Astrocyte of the cerebellum (primary cell): ENCODE data around the gene GUSB.
"Not testable (repeated sequence)": the region's sequence is repeated elsewhere in the genome, so short reads cannot be mapped to it uniquely, and the experiment has no call there.

ENCODE experiments used
- DNase-seq: peaks from one replicate; pipeline ENCODE4 v3.0.0-alpha.2; 2011; ENCODE audit warnings: low read depth
- H3K4me3 ChIP-seq: 2 replicates; pipeline ENCODE4 v1.5.1; 2011; ENCODE audit warnings: mild to moderate bottlenecking, low read depth, low read length, moderate library complexity
- in situ Hi-C: cut with HindIII; loops from 2 replicates; pipeline ENCODE4 v1.10.0; 2017; ENCODE audit warnings: low sequenced_read_pairs
- TF ChIP-seq, protein P1 (sequence below): IDR thresholded peaks from 2 replicates; pipeline ENCODE4 v1.5.1; 2012; ENCODE audit warnings: low read length, low read depth, moderate library complexity, mild to moderate bottlenecking; ENCODE audit errors: missing control alignments

GUSB gene

DNA sequence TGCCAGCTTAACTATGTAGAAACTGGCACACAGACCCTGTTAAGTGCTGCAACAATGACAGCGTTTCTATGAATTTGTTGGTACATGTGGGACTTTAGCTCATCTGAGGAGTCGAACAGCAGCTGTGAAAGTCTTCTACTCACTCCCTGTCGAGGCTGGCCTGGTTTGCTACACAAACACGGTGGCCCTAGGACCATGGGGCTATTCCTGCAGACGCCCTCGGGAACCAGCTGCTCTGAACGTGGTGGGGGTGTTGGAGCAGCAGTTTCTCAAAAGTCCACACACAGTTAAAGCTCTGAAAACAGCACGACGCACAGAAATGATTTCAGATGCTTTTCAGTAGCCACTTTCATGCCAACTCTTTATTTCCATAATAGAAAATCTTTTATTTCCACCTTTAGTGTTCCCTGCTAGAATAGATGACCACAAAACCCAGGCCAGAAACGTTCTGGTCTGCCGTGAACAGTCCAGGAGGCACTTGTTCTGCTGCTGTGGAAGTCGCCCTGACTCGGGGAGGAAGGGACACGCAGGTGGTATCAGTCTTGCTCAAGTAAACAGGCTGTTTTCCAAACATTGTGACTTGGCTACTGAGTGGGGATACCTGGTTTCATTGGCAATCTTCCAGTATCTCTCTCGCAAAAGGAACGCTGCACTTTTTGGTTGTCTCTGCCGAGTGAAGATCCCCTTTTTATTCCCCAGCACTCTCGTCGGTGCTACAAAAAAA is 21.5 kb downstream of the GUSB start:
- in situ Hi-C loops, result no loop called here
- no peak for DNase-seq
- no peak overlapping the region for H3K4me3 ChIP-seq
- TF ChIP-seq, protein P1, sequence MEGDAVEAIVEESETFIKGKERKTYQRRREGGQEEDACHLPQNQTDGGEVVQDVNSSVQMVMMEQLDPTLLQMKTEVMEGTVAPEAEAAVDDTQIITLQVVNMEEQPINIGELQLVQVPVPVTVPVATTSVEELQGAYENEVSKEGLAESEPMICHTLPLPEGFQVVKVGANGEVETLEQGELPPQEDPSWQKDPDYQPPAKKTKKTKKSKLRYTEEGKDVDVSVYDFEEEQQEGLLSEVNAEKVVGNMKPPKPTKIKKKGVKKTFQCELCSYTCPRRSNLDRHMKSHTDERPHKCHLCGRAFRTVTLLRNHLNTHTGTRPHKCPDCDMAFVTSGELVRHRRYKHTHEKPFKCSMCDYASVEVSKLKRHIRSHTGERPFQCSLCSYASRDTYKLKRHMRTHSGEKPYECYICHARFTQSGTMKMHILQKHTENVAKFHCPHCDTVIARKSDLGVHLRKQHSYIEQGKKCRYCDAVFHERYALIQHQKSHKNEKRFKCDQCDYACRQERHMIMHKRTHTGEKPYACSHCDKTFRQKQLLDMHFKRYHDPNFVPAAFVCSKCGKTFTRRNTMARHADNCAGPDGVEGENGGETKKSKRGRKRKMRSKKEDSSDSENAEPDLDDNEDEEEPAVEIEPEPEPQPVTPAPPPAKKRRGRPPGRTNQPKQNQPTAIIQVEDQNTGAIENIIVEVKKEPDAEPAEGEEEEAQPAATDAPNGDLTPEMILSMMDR, result no peak

DNA sequence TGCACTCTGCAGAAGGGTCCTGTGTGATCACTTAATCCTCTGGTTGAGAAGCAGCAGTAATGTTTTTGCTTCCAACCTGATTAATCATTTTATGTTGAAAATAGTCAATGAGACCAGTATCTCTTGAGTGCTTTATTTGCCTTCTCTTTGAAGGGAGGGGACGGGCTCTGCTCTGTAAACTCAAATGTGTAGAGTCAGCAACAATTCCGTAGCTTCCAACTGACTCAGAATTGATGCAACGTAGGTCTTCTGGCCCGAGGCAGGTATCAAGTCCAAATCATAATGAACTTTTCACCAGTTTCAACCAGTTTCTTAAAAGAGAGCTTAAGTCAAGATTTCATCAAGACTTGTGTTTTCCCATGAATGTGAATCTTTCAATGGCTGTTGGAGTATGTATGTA is 26.3 kb downstream of the GUSB start:
- TF ChIP-seq, protein P1, result no peak
- in situ Hi-C loops, result no loop called here
- DNase-seq, result no peak
- no peak overlapping the region for H3K4me3 ChIP-seq

DNA sequence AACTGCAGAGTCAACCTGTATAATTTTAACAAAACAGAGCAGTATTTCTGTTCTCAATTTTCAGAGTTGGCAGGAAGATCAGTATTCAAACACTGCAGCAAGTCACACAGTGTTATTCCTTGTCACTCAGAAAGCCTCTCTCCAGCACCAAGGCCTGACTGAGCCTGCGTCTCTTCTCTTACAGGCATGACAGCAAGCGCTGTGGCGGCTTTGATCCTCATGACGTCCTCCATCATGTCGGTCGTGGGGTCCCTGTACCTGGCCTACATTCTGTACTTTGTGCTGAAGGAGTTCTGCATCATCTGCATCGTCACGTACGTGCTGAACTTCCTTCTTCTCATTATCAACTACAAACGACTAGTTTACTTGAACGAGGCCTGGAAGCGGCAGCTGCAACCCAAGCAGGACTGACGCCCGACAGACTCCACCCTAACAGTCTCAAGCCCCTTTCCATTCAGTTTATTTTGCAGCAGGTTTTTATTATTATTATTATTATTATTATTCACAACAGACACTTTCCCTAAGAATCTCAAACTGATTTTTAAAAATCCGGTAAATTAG is 28.0 kb downstream of the GUSB start:
- no peak overlapping the region for H3K4me3 ChIP-seq
- TF ChIP-seq, protein P1, result no peak
- in situ Hi-C loops, result no loop called here
- DNase-seq, result no peak

DNA sequence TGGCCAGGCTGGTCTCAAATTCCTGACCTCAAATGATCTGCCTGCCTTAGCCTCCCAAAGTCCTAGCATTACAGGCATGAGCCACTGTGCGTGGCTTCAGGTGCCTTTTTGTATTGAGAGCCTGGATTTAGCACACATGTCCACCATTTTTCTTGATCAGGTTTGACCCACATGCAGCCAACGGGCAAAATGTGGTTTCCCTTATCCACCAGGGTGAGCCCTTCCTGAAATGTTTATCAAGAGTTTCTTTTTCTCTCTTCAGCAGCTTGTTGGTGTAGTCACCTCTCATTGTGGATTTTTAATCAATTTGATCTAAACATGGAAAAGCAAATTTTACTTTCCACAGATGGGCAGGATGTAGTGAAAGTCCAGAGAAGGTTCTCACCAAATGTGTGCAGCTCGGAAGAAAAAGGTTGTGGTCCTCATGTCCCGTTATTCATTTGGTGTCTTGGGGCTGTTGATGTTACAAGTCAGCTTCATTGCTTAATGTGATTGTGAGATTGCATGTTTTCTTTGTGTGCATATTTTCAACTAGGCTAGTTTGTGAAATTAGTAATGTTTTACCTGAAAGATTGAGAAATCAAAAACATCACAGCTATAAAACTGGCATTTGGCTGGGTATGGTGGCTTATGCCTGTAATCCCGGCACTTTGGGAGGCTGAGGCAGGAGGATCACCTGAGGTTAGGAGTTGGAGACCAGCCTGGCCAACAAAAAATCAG is 28.9 kb downstream of the GUSB start:
- no peak overlapping the region for H3K4me3 ChIP-seq
- no peak for DNase-seq
- TF ChIP-seq, protein P1, result no peak
- in situ Hi-C loops, result no loop called here

DNA sequence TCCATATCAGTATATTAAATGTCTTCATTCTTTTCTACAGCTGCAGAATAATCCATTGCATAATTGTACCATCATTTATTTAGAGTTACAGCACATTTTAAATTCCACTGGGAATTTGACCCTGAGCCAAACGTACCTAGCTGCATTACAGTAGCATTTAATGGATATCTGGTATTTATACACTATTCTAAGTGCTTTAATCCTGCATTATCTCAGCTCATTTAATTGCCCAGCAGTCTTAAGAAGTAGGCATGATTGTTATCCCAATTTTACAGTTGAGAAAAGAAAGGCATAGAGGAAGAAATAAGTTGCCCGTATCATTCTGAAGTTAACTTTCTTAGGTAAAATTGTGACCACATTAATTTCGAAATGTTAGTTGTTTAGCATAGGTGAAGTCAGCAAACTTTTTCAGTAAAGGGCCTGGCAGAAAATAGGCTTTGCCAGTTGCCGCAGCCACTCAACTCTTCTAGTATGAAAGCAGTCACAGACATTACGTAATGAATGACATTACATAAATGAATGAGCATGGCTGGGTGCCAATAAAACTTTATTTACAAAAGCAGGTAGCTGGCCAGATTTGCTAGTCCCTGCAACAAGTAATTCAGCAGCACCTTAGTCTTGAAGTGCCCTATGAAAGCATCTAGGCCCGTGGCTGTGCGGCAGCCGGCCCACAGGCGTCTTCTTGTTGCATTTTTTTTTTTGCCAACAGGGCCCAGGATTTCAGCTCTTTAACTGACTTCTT is 30.0 kb downstream of the GUSB start:
- TF ChIP-seq, protein P1, result no peak
- DNase-seq, result no peak
- H3K4me3 ChIP-seq, result no peak overlapping the region
- in situ Hi-C loops, result no loop called here

DNA sequence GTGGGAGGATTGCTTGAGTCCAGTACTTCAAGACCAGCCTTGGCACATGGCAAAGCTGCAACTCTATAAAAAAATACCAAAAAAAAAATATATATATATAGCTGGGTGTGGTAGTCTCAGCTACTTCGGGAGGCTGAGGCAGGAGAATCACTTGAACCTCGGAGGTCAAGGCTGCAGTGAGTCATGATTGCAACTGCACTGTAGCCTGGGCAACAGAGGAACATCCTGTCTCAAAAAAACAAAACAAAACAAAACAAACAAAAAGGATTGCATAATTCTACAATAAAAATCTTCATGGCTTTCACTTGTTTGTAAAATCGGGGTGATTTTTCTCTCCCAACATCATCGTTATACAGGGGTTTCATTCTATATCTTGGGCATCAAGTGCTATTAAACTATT is 35.1 kb downstream of the GUSB start:
- H3K4me3 ChIP-seq, result no peak overlapping the region
- TF ChIP-seq, protein P1, result no peak
- in situ Hi-C loops, result no loop called here
- no peak for DNase-seq

DNA sequence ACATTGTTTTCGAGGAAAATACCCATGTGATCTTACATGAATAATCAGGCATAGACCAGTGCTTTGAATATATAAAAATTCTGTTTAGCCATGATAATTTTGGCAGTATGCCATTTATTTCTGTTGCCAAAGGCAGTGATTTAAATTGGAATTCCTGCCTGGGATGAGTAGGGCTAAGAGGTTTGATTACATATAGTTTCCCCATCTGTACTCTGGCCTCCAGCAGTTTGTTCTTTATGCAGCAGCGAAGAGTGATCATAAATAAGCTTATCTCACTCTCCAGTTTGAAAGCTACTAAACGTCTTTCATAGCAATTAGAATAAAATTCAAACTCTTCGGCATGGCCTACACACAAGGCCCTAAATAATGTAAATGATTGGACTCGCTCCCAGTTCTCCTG is 36.2 kb downstream of the GUSB start:
- in situ Hi-C loops, H3K4me3 ChIP-seq, DNase-seq: not testable (repeated sequence)
